Mononuclear cell (primary cell): ENCODE data around the gene STIL. TPM values are rescaled to one million over a fixed set of nuclear protein-coding genes. Genes with fewer than 3 reads are reported as not detected.
"Not testable (repeated sequence)": the region's sequence is repeated elsewhere in the genome, so short reads cannot be mapped to it uniquely, and the experiment has no call there.

Experiments
- H3K27me3 ChIP-seq: 2 replicates; pipeline ENCODE4 v1.6.0; 2011; ENCODE audit warnings: low read length, control low read depth; ENCODE audit not compliant: insufficient read depth
- H3K4me1 ChIP-seq: 2 replicates; pipeline ENCODE4 v1.5.1; 2011; ENCODE audit warnings: mild to moderate bottlenecking, low read length, control low read depth; ENCODE audit not compliant: insufficient read depth
- H3K4me3 ChIP-seq: 2 replicates; pipeline ENCODE4 v1.5.1; 2011; ENCODE audit warnings: mild to moderate bottlenecking, low read length, moderate library complexity
- H3K9me3 ChIP-seq: 2 replicates; pipeline ENCODE4 v1.5.1; 2011; ENCODE audit warnings: low read depth, mild to moderate bottlenecking, control low read depth, low read length
- total RNA-seq: library from RNA; depleted of rRNA; stranded (reverse); fragments of >200 nt; gene quantifications from one replicate; pipeline ENCODE4 v1.2.3, GENCODE V29; 2012

STIL gene
- total RNA-seq, 1 donor = 4.9 TPM

- no peaks in the 10 kb centered on the region for H3K9me3 ChIP-seq
- no peak overlapping the region for H3K4me3 ChIP-seq
Observed at GRCh38 chr1:47331875-47332274, 17.9 kb upstream of the STIL start.

GRCh38 chr1:47330212-47330611 is 16.3 kb upstream of the STIL start:
- peaks cover 22% of the 10 kb centered on the region for H3K4me1 ChIP-seq
- no peaks in the 10 kb centered on the region for H3K9me3 ChIP-seq
- H3K27me3 ChIP-seq = no peaks in the 10 kb centered on the region
- no peak overlapping the region for H3K4me3 ChIP-seq

More at GRCh38 chr1:47331875-47332274, 17.9 kb upstream of the STIL start:
- Histone ChIP-seq H3K4me1 (peaks cover 28% of the 10 kb centered on the region), H3K27me3 (no peaks in the 10 kb centered on the region)

GRCh38 chr1:47328992-47329391 is 15.0 kb upstream of the STIL start:
- Histone ChIP-seq H3K4me1 (peaks cover 14% of the 10 kb centered on the region), H3K4me3 (no peak overlapping the region), H3K9me3 (no peaks in the 10 kb centered on the region), H3K27me3 (no peaks in the 10 kb centered on the region)

GRCh38 chr1:47326271-47326670 is 12.3 kb upstream of the STIL start:
- Histone ChIP-seq H3K9me3 (no peaks in the 10 kb centered on the region), H3K4me3 (no peak overlapping the region)

GRCh38 chr1:47325528-47325927 is 11.6 kb upstream of the STIL start:
- no peaks in the 10 kb centered on the region for H3K9me3 ChIP-seq
- H3K4me3 ChIP-seq = no peak overlapping the region
- H3K4me1 ChIP-seq = no peaks in the 10 kb centered on the region
- H3K27me3 ChIP-seq = no peaks in the 10 kb centered on the region

More at GRCh38 chr1:47326271-47326670, 12.3 kb upstream of the STIL start:
- H3K4me1 ChIP-seq = no peaks in the 10 kb centered on the region
- H3K27me3 ChIP-seq = no peaks in the 10 kb centered on the region

- no peaks in the 10 kb centered on the region for H3K9me3 ChIP-seq
- H3K27me3 ChIP-seq = no peaks in the 10 kb centered on the region
- no peak overlapping the region for H3K4me3 ChIP-seq
- no peaks in the 10 kb centered on the region for H3K4me1 ChIP-seq
Observed at GRCh38 chr1:47324682-47325081, 10.7 kb upstream of the STIL start.

- H3K9me3 ChIP-seq = no peaks in the 10 kb centered on the region
- H3K4me1 ChIP-seq = no peaks in the 10 kb centered on the region
- H3K27me3 ChIP-seq = no peaks in the 10 kb centered on the region
- no peak overlapping the region for H3K4me3 ChIP-seq
Observed at GRCh38 chr1:47323599-47324031, 9.7 kb upstream of the STIL start.

GRCh38 chr1:47319968-47320367 is 6.0 kb upstream of the STIL start:
- not testable (repeated sequence) for H3K4me1 ChIP-seq, H3K27me3 ChIP-seq, H3K4me3 ChIP-seq, H3K9me3 ChIP-seq

GRCh38 chr1:47317841-47318240 is 3.9 kb upstream of the STIL start:
- H3K27me3 ChIP-seq = no peaks in the 10 kb centered on the region
- peaks cover 11% of the 10 kb centered on the region for H3K4me1 ChIP-seq
- H3K9me3 ChIP-seq = no peaks in the 10 kb centered on the region
- H3K4me3 ChIP-seq = no peak overlapping the region

GRCh38 chr1:47309427-47309826 is 4.5 kb downstream of the STIL start:
- Histone ChIP-seq H3K27me3 (no peaks in the 10 kb centered on the region), H3K4me1 (peaks cover 12% of the 10 kb centered on the region), H3K9me3 (no peaks in the 10 kb centered on the region), H3K4me3 (no peak overlapping the region)

GRCh38 chr1:47302472-47302871 is 11.5 kb downstream of the STIL start:
- no peaks in the 10 kb centered on the region for H3K27me3 ChIP-seq
- no peak overlapping the region for H3K4me3 ChIP-seq

GRCh38 chr1:47298025-47298699 is 15.8 kb downstream of the STIL start:
- no peak overlapping the region for H3K4me3 ChIP-seq
- no peaks in the 10 kb centered on the region for H3K9me3 ChIP-seq
- no peaks in the 10 kb centered on the region for H3K27me3 ChIP-seq
- H3K4me1 ChIP-seq = no peaks in the 10 kb centered on the region

More at GRCh38 chr1:47302472-47302871, 11.5 kb downstream of the STIL start:
- no peaks in the 10 kb centered on the region for H3K4me1 ChIP-seq
- no peaks in the 10 kb centered on the region for H3K9me3 ChIP-seq

GRCh38 chr1:47295579-47295978 is 18.4 kb downstream of the STIL start:
- Histone ChIP-seq H3K9me3 (no peaks in the 10 kb centered on the region), H3K4me1 (no peaks in the 10 kb centered on the region), H3K4me3 (no peak overlapping the region), H3K27me3 (no peaks in the 10 kb centered on the region)

- H3K9me3 ChIP-seq, H3K4me3 ChIP-seq: not testable (repeated sequence)
Observed at GRCh38 chr1:47294863-47295262, 19.1 kb downstream of the STIL start.

GRCh38 chr1:47288116-47288515 is 25.8 kb downstream of the STIL start:
- not testable (repeated sequence) for H3K27me3 ChIP-seq, H3K4me1 ChIP-seq, H3K4me3 ChIP-seq, H3K9me3 ChIP-seq

More at GRCh38 chr1:47294863-47295262, 19.1 kb downstream of the STIL start:
- H3K4me1 ChIP-seq, H3K27me3 ChIP-seq: not testable (repeated sequence)

GRCh38 chr1:47280142-47280541 is 33.8 kb downstream of the STIL start:
- H3K27me3 ChIP-seq = no peaks in the 10 kb centered on the region
- no peaks in the 10 kb centered on the region for H3K9me3 ChIP-seq
- no peaks in the 10 kb centered on the region for H3K4me1 ChIP-seq
- no peak overlapping the region for H3K4me3 ChIP-seq
